HFFc6 (cell line): ENCODE measurements around the gene TMEM132D. TPM values are rescaled to one million over a fixed set of nuclear protein-coding genes. Genes with fewer than 3 reads are reported as not detected.

Source experiments
- DNase-seq: peaks from one replicate; pipeline ENCODE4 v3.0.0-alpha.2; 2018
- H3K27ac Mint-ChIP-seq: 2 replicates; pipeline ENCODE4 v1.8.0; 2020; ENCODE audit warnings: mild to moderate bottlenecking, mixed read lengths
- H3K27me3 Mint-ChIP-seq: 2 replicates; pipeline ENCODE4 v1.8.0; 2021; ENCODE audit warnings: mild to moderate bottlenecking, moderate library complexity, mixed read lengths; ENCODE audit not compliant: insufficient read depth
- H3K36me3 Mint-ChIP-seq: 2 replicates; pipeline ENCODE4 v1.8.0; 2021; ENCODE audit warnings: low read depth, mixed read lengths
- H3K4me1 Mint-ChIP-seq: 2 replicates; pipeline ENCODE4 v1.8.0; 2020; ENCODE audit warnings: low read depth, mixed read lengths
- H3K4me3 Mint-ChIP-seq: 2 replicates; pipeline ENCODE4 v1.8.0; 2020; ENCODE audit warnings: mild to moderate bottlenecking, moderate library complexity, mixed read lengths
- H3K9me3 Mint-ChIP-seq: 2 replicates; pipeline ENCODE4 v1.8.0; 2020; ENCODE audit warnings: mild to moderate bottlenecking, mixed read lengths
- total RNA-seq, 6 experiments: library from RNA; stranded (reverse); fragmentation: NEBNext Ultra II Directional; extraction: Animal tissue kit (Norgen Biotek cat#: 25700); gene quantifications; 2 replicates in 1 of 6; 3 replicates in 5 of 6; pipeline ENCODE4 v1.2.3, GENCODE V29; 2021
- TF ChIP-seq, protein P1 (sequence below): fragments of 200-600 bp; sonication (generic); IDR thresholded peaks from 2 replicates; pipeline ENCODE4 v1.5.0; 2021; ENCODE audit warnings: antibody characterized with exemption, mild to moderate bottlenecking

Gene TMEM132D
- total RNA-seq, 6 experiments from 2014 or later: not detected

DNA sequence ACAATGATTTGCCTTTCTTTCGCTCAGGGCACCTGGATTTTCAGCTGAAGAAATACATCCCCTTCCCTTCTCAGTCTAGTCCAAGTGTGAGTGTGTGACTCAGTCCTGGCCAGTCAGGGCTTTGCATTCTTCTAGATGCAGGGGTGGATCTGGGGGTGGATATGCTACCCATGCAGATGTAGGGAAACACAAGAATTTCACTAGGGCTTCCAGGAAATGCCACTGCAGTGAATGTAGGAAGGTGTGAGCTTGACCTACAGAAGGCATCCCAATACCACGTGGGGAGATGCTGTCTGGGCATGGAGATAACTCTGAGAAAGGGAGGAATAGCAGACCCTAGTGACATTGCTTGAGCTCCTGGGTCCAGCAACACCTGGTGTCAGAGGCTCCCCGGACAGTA, 646.3 kb downstream of the TMEM132D start:
- TF ChIP-seq, protein P1, sequence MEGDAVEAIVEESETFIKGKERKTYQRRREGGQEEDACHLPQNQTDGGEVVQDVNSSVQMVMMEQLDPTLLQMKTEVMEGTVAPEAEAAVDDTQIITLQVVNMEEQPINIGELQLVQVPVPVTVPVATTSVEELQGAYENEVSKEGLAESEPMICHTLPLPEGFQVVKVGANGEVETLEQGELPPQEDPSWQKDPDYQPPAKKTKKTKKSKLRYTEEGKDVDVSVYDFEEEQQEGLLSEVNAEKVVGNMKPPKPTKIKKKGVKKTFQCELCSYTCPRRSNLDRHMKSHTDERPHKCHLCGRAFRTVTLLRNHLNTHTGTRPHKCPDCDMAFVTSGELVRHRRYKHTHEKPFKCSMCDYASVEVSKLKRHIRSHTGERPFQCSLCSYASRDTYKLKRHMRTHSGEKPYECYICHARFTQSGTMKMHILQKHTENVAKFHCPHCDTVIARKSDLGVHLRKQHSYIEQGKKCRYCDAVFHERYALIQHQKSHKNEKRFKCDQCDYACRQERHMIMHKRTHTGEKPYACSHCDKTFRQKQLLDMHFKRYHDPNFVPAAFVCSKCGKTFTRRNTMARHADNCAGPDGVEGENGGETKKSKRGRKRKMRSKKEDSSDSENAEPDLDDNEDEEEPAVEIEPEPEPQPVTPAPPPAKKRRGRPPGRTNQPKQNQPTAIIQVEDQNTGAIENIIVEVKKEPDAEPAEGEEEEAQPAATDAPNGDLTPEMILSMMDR: no peak
- H3K36me3 Mint-ChIP-seq: no peaks in the 10 kb centered on the region; the same call in 1 of the 2 replicates
- peaks cover 59% of the 10 kb centered on the region for H3K9me3 Mint-ChIP-seq
- no peak overlapping the region for H3K4me3 Mint-ChIP-seq
- peaks cover 2% of the 10 kb centered on the region; the same call in 1 of the 2 replicates for H3K27me3 Mint-ChIP-seq
- H3K4me1 Mint-ChIP-seq: no peaks in the 10 kb centered on the region
- no peak overlapping the region for H3K27ac Mint-ChIP-seq
- DNase-seq: no peak

DNA sequence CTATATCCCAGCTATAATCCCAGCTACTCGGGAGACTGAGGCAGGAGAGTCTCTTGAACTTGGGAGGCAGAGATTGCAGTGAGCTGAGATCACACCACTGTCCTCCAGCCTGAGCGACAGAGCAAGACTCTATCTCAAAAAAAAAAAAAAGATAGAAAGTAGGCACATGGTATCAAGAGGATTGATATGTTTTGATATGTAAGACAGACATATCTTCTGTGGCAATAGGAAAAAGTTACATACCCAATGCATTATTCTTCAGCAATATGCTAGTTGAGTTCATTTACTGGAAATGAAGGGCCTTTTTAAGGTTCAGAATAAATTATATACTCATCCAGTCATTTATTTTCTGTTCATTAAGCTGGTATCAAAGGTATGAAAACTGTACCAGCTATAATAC, 657.2 kb downstream of the TMEM132D start:
- TF ChIP-seq, protein P1: no peak
- H3K36me3 Mint-ChIP-seq: peaks cover 9% of the 10 kb centered on the region
- no peak overlapping the region for H3K27ac Mint-ChIP-seq
- H3K27me3 Mint-ChIP-seq: no peaks in the 10 kb centered on the region
- H3K4me1 Mint-ChIP-seq: no peaks in the 10 kb centered on the region
- peaks cover 48% of the 10 kb centered on the region for H3K9me3 Mint-ChIP-seq
- H3K4me3 Mint-ChIP-seq: no peak overlapping the region
- DNase-seq: no peak

DNA sequence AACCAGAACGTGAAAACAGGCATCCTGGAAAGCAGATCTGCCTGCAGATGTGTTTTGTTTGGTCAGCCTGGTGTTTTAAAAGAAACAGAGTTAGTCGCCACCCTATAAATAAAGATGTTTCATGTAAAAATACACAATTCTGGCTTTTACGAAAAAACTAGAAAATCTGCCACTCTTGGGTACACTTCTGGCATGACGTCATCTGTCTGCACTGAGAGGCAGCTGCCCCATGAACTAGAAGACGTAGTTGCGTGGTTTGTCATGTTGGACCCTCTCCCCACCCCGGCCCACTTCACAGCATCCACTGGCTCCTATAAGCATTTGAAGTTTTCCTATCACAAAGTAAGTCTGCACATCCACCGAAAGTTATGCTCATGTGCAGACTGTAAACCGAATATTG, 658.1 kb downstream of the TMEM132D start:
- Mint-ChIP-seq H3K4me1 (no peaks in the 10 kb centered on the region), H3K36me3 (peaks cover 14% of the 10 kb centered on the region), H3K27me3 (no peaks in the 10 kb centered on the region), H3K4me3 (no peak overlapping the region), H3K27ac (no peak overlapping the region), H3K9me3 (peaks cover 53% of the 10 kb centered on the region)
- TF ChIP-seq, protein P1: no peak
- DNase-seq: no peak

DNA sequence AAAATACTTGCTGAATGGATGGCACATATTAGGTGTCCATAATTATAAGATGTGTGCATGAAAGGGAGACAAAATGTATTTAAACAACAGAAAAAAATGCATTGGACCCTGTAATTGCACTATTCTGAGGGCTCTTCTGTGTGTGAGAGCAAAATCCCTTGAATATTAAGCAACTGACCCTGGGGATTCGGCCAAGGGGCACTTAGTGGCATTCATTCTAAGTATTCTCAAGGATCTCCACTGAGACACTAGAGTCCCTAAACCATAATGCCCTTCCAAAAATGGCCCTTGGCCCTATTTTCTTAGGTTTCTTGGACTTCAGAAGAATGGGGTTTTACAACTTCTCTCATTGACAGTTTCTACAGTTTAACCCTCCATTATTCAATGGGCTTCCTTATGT, 662.0 kb downstream of the TMEM132D start:
- Mint-ChIP-seq H3K4me1 (no peaks in the 10 kb centered on the region), H3K27ac (no peak overlapping the region), H3K9me3 (peaks cover 73% of the 10 kb centered on the region), H3K36me3 (peaks cover 18% of the 10 kb centered on the region), H3K27me3 (no peaks in the 10 kb centered on the region), H3K4me3 (no peak overlapping the region)
- TF ChIP-seq, protein P1: no peak
- no peak for DNase-seq

DNA sequence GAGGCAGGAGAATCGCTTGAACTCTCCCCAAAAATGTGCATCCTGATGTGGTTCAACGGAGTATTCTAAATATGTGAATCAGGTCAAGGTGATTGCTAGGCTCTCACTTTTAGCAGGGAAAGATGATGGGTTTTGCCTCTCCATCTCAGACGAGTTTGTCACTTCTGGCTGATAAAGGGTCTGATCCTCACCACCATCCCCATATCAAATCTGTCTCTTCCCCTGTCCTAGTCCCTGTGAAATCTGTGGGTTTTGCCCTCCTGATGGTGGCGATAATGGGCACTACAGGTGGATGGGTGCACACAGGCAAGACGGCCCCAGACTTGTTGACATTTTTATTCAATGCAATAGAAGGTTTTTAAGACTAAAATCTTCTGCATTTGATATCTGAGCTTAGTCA, 665.9 kb downstream of the TMEM132D start:
- Mint-ChIP-seq H3K36me3 (peaks cover 13% of the 10 kb centered on the region), H3K4me3 (no peak overlapping the region), H3K27me3 (no peaks in the 10 kb centered on the region), H3K4me1 (no peaks in the 10 kb centered on the region), H3K27ac (no peak overlapping the region), H3K9me3 (peaks cover 62% of the 10 kb centered on the region)
- DNase-seq: no peak
- TF ChIP-seq, protein P1: no peak

DNA sequence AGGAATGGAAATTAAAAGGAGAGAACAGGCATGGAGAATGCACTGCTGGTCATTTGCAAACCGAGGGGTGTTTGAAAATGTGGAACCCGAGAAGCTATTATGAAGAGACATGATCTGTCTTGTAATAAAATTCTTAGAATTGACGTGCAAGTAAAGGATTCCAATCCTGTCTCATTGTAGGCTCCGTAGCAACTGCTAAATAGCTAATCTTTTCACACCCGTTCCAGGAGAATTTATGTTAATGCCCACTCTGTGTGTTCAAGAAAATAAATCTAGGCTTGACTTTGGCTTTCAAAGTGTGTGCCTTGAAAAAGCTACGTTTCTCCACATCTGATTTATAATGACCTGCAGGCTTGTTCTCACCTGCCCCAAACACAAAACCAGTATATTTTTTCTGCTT, 669.6 kb downstream of the TMEM132D start:
- H3K27ac Mint-ChIP-seq: no peak overlapping the region
- TF ChIP-seq, protein P1: no peak
- H3K36me3 Mint-ChIP-seq: peaks cover 8% of the 10 kb centered on the region; the same call in 1 of the 2 replicates
- H3K9me3 Mint-ChIP-seq: peaks cover 54% of the 10 kb centered on the region
- no peaks in the 10 kb centered on the region for H3K4me1 Mint-ChIP-seq
- DNase-seq: no peak
- no peaks in the 10 kb centered on the region for H3K27me3 Mint-ChIP-seq
- no peak overlapping the region for H3K4me3 Mint-ChIP-seq
